AG04450 (cell line): ENCODE data around the gene EXT2. TPM values are rescaled to one million over a fixed set of nuclear protein-coding genes. Genes with fewer than 3 reads are reported as not detected.

Experiments
- CTCF ChIA-PET: fragments of 300-600, 350-600 bp; formaldehyde crosslinking; extraction: SDS; loops from one replicate; lab custom pipeline; 2022; ENCODE audit warnings: antibody characterized with exemption, inconsistent platforms; lab: Charles Lee
- POLR2A ChIA-PET: fragments of 350-600 bp; formaldehyde crosslinking; extraction: SDS; loops from one replicate; lab custom pipeline; 2021; ENCODE audit warnings: antibody characterized with exemption, inconsistent platforms; lab: Yijun Ruan, JAX
- DNase-seq: peaks from one replicate; pipeline ENCODE4 v3.0.0-alpha.2; 2011; ENCODE audit warnings: low read depth, low spot score
- H3K27ac ChIP-seq: one replicate; pipeline ENCODE4 v1.5.1; 2012; ENCODE audit warnings: low read depth, low read length, control low read depth
- H3K27me3 ChIP-seq: one replicate; pipeline ENCODE4 v1.6.0; 2012; ENCODE audit warnings: low read length; ENCODE audit not compliant: control insufficient read depth, insufficient read depth
- H3K4me3 ChIP-seq: 2 replicates; pipeline ENCODE4 v1.5.1; 2011; ENCODE audit warnings: mild to moderate bottlenecking, low read depth, low read length, control low read depth
- H3K9me3 ChIP-seq: 2 replicates; pipeline ENCODE4 v1.5.1; 2012; ENCODE audit warnings: low read length; ENCODE audit not compliant: control insufficient read depth, insufficient read depth
- polyA plus RNA-seq: library from polyadenylated mRNA; depleted of rRNA; stranded (reverse); fragments of >200 nt; gene quantifications from 2 replicates; pipeline ENCODE4 v1.2.3, GENCODE V29; 2011
- TF ChIP-seq, protein P1 (sequence below): IDR thresholded peaks from 2 replicates; pipeline ENCODE4 v1.5.1; 2011; ENCODE audit warnings: low read depth, low read length, control low read depth, inconsistent platforms

EXT2 gene
- polyA plus RNA-seq, 1 experiment, result 138 TPM

DNA sequence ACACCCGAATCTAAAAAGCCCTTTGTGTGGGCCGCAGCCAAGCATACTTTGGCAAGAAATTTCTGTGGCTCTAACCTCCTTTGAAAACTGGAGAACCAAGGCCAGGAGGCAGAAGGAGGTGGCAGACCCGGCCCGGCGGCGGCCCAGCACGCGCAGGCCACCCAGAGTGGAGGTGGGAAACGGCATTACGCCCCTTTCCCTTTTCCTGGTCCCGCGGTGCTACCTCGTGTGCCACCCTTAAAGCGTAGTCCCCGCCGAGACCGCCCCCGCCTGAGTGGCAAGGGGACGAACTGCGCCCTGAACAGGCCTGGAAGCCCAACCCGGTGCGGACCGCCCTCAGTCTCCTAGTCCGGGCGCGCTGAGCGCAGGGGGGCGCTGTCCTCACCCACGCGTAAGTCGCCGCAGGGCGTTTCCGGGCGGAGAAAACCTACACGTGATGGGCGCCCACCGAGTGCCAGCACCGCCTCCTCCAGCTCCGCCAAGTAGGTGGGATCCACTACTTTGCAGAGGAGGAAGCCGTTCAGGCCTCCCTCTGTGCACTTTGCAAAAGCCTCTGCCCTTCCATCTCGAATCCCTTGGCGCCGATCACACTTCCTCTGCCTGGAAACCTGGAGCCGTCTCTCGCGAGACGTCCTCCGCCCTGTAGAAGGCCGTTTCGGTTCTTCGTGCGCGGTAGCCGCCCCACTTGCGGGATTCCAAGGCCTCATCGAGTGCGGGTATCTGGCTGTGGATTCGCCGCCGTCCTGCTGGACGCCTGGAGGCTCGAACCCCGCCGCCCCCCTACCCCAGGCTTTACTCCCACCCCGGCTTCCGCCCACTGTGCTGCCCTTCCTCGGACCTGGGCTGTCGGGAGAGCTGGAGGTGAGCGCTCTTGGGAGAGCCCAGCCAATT is 29.4 kb upstream of the EXT2 start, which contains the start of gene ACCS:
Gene ACCS (plus strand): TSS at position 430 of the 891 bp plus-strand sequence. CDS start 1,358 bp downstream, outside the sequence.
- peak; percentile 74 for DNase-seq
- Histone ChIP-seq H3K27ac (peak within 1 kb of the TSS; percentile 81), H3K4me3 (peak within 1 kb of the TSS; percentile 71), H3K9me3 (no peaks in the 10 kb centered on the region; the same call in 1 of the 2 replicates), H3K27me3 (peaks cover 5% of the 10 kb centered on the region)
- ChIA-PET POLR2A (no interaction called here), CTCF (interaction anchor here (0.6 to 2.1 kb wide), 13 partner anchors 10 to 236 kb away, joined by 3 to 13 read pairs (median 4); partner anchors contain the start of gene EXT2)
- TF ChIP-seq, protein P1, sequence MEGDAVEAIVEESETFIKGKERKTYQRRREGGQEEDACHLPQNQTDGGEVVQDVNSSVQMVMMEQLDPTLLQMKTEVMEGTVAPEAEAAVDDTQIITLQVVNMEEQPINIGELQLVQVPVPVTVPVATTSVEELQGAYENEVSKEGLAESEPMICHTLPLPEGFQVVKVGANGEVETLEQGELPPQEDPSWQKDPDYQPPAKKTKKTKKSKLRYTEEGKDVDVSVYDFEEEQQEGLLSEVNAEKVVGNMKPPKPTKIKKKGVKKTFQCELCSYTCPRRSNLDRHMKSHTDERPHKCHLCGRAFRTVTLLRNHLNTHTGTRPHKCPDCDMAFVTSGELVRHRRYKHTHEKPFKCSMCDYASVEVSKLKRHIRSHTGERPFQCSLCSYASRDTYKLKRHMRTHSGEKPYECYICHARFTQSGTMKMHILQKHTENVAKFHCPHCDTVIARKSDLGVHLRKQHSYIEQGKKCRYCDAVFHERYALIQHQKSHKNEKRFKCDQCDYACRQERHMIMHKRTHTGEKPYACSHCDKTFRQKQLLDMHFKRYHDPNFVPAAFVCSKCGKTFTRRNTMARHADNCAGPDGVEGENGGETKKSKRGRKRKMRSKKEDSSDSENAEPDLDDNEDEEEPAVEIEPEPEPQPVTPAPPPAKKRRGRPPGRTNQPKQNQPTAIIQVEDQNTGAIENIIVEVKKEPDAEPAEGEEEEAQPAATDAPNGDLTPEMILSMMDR, result peak; percentile 65

DNA sequence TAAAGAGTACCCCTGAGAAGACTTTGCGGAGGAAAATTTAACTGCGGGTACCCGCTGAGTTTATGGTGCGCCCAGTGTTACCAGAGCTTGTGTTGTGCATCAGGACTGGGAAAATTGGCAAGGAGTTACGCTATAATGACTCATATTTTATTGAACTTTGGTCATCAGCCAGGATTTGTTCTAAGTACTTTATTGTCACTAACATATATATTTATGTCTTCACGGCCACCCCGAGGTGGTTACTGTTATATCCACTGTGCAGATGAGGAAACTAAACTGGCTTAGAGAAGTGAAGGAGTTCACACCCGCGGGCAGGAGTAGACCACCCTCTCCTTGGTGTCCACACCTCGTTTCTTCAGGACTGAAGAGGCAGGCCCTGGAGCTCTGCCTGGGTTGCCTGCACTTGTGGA is 28.7 kb upstream of the EXT2 start:
- Histone ChIP-seq H3K27ac (peak overlapping the region; percentile 70), H3K9me3 (no peaks in the 10 kb centered on the region; the same call in 1 of the 2 replicates), H3K4me3 (peak overlapping the region; percentile 71), H3K27me3 (peaks cover 3% of the 10 kb centered on the region)
- ChIA-PET POLR2A (interaction anchor here (0.5 kb wide), 1 partner anchor 651 kb away, joined by 4 read pairs; no protein-coding TSS in a partner anchor), CTCF (interaction anchor here (0.6 to 2.8 kb wide), 13 partner anchors 11 to 237 kb away, joined by 3 to 15 read pairs (median 4); partner anchors contain the start of gene EXT2)
- peak; percentile 21 for DNase-seq
- TF ChIP-seq, protein P1, result no peak

DNA sequence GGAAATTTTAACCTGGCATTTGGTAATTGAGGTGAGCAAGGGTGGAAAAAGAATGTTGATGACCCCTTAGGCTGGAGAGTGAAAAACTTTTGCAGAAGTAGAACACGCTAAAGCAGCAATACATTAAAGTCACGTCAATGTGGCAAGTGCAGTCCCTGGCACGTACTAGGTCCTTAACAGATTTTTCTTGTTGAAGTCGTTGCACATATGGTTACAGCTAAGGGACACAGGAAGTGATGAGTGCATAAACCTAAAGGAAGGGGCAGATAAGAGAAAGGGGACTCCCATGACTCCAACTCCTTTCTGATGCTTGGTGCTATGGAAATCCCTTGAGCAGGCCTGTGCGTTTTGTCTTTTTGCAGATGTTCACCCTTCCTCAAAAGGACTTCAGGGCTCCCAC is 28.2 kb upstream of the EXT2 start:
- H3K4me3 ChIP-seq, result peak overlapping the region; percentile 71; the same call in 1 of the 2 replicates
- no peak for DNase-seq
- no peaks in the 10 kb centered on the region; the same call in 1 of the 2 replicates for H3K9me3 ChIP-seq
- H3K27ac ChIP-seq, result no peak overlapping the region
- H3K27me3 ChIP-seq, result peaks cover 3% of the 10 kb centered on the region
- ChIA-PET POLR2A (interaction anchor here (0.5 kb wide), 1 partner anchor 651 kb away, joined by 4 read pairs; no protein-coding TSS in a partner anchor), CTCF (interaction anchor here (1.2 to 2.8 kb wide), 3 partner anchors 23 to 148 kb away, joined by 5 to 15 read pairs (median 6); no protein-coding TSS in a partner anchor)
- TF ChIP-seq, protein P1, result no peak

DNA sequence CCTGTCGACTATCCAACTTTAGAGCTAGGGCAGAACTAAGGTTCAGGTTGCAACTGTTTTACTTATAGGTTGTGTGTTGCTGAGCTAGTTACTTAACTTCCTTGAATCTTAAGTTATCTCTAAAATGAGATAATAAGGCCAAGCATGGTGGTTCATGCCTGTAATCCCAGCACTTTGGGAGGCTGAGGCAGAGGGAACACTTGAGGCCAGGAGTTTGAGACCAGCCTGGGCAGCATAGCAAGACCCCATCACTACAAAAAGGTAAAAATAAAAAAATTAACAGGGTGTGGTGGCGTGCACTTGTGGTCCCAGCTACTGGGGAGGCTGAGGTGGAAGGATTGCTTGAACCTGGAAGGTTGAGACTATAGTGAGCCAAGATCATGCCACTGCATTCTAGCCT is 27.3 kb upstream of the EXT2 start:
- no peak for DNase-seq
- TF ChIP-seq, protein P1, result no peak
- Histone ChIP-seq H3K27me3 (no peaks in the 10 kb centered on the region), H3K27ac (no peak overlapping the region), H3K4me3 (no peak overlapping the region), H3K9me3 (no peaks in the 10 kb centered on the region; the same call in 1 of the 2 replicates)
- ChIA-PET POLR2A (no interaction called here), CTCF (interaction anchor here (1.2 to 2.8 kb wide), 3 partner anchors 22 to 178 kb away, joined by 5 to 15 read pairs (median 7); no protein-coding TSS in a partner anchor)
